ENCODE data around the gene B3GALT6. TPM values are rescaled to one million over a fixed set of nuclear protein-coding genes. Genes with fewer than 3 reads are reported as not detected.

The B3GALT6 gene
- polyA plus RNA-seq, 3 donors, result 1.9 to 8.8 (median 7.2) TPM

DNA sequence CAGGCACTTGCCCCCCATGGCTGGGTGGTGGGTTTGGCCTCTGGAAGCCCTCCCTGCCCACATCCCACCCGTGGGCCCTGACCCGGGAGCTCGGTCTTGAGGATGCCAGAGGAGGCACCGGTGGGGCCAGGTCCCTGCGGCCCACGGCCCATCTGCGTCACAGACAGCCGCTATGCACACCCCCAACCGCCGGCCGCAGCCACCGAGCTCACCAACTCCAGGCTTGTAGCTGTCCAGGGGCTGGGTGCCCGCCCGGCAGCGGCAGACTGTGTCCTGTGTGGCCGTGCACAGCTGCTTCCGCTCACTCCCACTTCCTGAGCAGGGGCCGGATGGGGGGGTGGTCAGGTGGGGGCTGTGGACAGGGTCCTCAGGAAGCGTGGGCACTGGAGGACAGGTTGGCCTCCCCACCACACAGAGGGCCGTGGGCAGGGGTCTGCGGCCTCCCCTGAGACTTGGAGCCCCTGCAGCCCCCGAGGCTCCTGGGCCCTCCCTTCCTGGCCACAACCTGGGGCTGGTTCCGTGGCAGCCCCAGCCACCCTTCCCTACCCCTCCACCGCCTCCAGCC lies 19.2 kb upstream of the B3GALT6 start:
- H3K9me3 ChIP-seq (replicated peaks in 1 of 2; ENCODE audit: control insufficient read depth in 1 of 2, insufficient read depth in 1 of 2, low read length in 2 of 2), result no peaks in the 10 kb centered on the region
- Mint-ChIP-seq H3K27me3 (ENCODE audit: low read depth in 3 of 3) (peaks cover 33 to 58% (median 46%) of the 10 kb centered on the region in 3 donors), H3K36me3 (peaks cover 14% of the 10 kb centered on the region in 2 donors), H3K9me3 (peaks cover 0 to 3% (median 0%) of the 10 kb centered on the region in 7 donors), H3K27ac (no peak overlapping the region), H3K4me1 (peaks cover 7% of the 10 kb centered on the region), H3K4me3 (no peak overlapping the region)
- H3K4me3 ChIP-seq (replicated peaks in 1 of 3; ENCODE audit: low read depth in 2 of 3, low read length in 3 of 3), result no peak overlapping the region
- intact Hi-C loops (cut with micrococcal nuclease), result no loop called here
- no peaks in the 10 kb centered on the region for H3K79me2 ChIP-seq (ENCODE audit: insufficient read depth, low read length)
- no peak overlapping the region for H3K9ac ChIP-seq (ENCODE audit: insufficient read depth, low read length, poor library complexity, severe bottlenecking)
- WGBS (ENCODE audit: insufficient coverage), result 0% methylated on average over 20 of the region's 24 CpGs
- no peak overlapping the region for H2AFZ ChIP-seq (ENCODE audit: insufficient read depth, low read depth, low read length, poor library complexity, severe bottlenecking)
- peaks cover 0 to 40% of the 10 kb centered on the region in 2 donors for H3K27me3 ChIP-seq (ENCODE audit: control insufficient read depth in 2 of 2, insufficient read depth in 2 of 2, low read length in 2 of 2)
- no peak for TF ChIP-seq CTCF (IDR thresholded peaks at IDR 0.05)
- H3K4me1 ChIP-seq (ENCODE audit: control insufficient read depth in 1 of 2, insufficient read depth in 2 of 2, low read length in 2 of 2), result peaks cover 6 to 8% of the 10 kb centered on the region in 2 donors
- no peak overlapping the region for H3K27ac ChIP-seq (ENCODE audit: low read depth in 1 of 2, low read length in 2 of 2)
- peaks cover 17% of the 10 kb centered on the region in 2 donors for H3K36me3 ChIP-seq (replicated peaks in 1 of 2; ENCODE audit: control insufficient read depth in 1 of 2, insufficient read depth in 2 of 2, low read length in 2 of 2)
- DNase-seq, result no peak
- H4K20me1 ChIP-seq (ENCODE audit: insufficient read depth, low read length), result peaks cover 16% of the 10 kb centered on the region
- H3K4me2 ChIP-seq (replicated peaks; ENCODE audit: extremely low read depth, low read length, poor library complexity, severe bottlenecking), result no peak overlapping the region

DNA sequence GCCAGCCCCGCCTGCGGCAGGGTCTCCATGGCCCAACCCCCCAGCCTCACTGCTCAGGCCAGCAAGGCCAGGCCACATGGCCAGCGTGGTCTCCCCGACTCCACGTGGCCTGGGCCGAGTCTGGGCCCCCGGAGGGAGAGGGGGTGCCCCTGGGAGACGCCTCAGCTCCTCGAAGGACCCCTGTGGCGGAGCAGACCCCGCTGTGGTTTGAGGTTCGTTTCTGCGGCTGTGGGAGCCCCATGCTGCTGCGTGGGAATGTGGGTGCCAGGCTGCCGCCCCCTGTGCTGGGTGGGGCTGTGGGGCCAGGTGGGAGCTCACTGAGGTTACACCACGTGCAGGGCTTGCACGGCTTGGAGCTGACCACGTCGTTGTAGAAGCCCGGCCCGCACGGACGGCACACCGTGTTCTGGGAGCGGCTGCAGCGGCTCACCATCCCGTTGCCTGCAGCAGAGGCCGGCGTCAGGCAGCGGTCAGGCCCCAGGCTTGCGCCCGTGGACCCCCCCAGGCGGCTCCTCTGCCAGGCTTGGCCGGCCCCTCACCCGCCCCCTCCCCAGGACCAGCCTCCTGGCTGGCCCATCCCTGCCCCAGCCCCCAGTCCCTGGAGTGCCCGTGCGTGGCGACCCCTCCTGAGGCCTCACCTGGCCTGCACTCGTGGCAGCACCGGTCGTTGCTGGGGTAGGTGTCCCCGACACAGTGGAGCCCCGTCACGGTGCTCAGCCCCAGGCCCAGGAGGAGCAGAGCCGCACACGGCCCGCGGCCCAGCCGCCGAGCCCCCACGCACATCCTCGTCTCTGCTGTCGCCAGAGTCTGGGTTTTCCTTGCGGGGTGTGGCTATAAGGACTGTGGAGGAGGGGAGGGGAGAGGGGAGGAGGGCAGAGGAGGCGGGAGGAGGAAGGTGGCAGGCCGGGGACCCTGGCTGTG lies 18.4 kb upstream of the B3GALT6 start, which contains the start of gene TNFRSF4:
TNFRSF4 (minus strand) TSS at position 809 of the 921 bp plus-strand sequence; CDS start at position 783, 26 bp downstream.
- Histone ChIP-seq H3K27ac (ENCODE audit: low read depth in 1 of 2, low read length in 2 of 2) (no peak within 1 kb of the TSS), H3K4me3 (replicated peaks in 1 of 3; ENCODE audit: low read depth in 2 of 3, low read length in 3 of 3) (no peak within 1 kb of the TSS), H4K20me1 (ENCODE audit: insufficient read depth, low read length) (peaks cover 21% of the 10 kb centered on the region), H3K27me3 (ENCODE audit: control insufficient read depth in 2 of 2, insufficient read depth in 2 of 2, low read length in 2 of 2) (peaks cover 0 to 32% of the 10 kb centered on the region in 2 donors), H3K79me2 (ENCODE audit: insufficient read depth, low read length) (no peaks in the 10 kb centered on the region), H3K4me2 (replicated peaks; ENCODE audit: extremely low read depth, low read length, poor library complexity, severe bottlenecking) (no peak within 1 kb of the TSS), H3K9ac (ENCODE audit: insufficient read depth, low read length, poor library complexity, severe bottlenecking) (no peak within 1 kb of the TSS), H3K36me3 (replicated peaks in 1 of 2; ENCODE audit: control insufficient read depth in 1 of 2, insufficient read depth in 2 of 2, low read length in 2 of 2) (peaks cover 24% of the 10 kb centered on the region in 2 donors), H3K9me3 (replicated peaks in 1 of 2; ENCODE audit: control insufficient read depth in 1 of 2, insufficient read depth in 1 of 2, low read length in 2 of 2) (no peaks in the 10 kb centered on the region), H2AFZ (ENCODE audit: insufficient read depth, low read depth, low read length, poor library complexity, severe bottlenecking) (no peak within 1 kb of the TSS), H3K4me1 (ENCODE audit: control insufficient read depth in 1 of 2, insufficient read depth in 2 of 2, low read length in 2 of 2) (peaks cover 6 to 8% of the 10 kb centered on the region in 2 donors)
- Mint-ChIP-seq H3K27me3 (ENCODE audit: low read depth in 3 of 3) (peaks cover 28 to 51% (median 39%) of the 10 kb centered on the region in 3 donors), H3K9me3 (peaks cover 0 to 2% (median 0%) of the 10 kb centered on the region in 7 donors), H3K4me3 (peak within 1 kb of the TSS in 1 of 2 donors; percentile 21), H3K4me1 (peaks cover 3% of the 10 kb centered on the region), H3K36me3 (peaks cover 18 to 22% of the 10 kb centered on the region in 2 donors), H3K27ac (peak within 1 kb of the TSS in 2 of 7 donors; percentile 50 to 75)
- intact Hi-C loops (cut with micrococcal nuclease), result no loop called here
- 15% methylated on average over 48 of the region's 56 CpGs for WGBS (ENCODE audit: insufficient coverage)
- DNase-seq, result no peak
- TF ChIP-seq CTCF (IDR thresholded peaks at IDR 0.05), result no peak

Measured in CD14-positive monocyte (primary cell).